Activated T-cell treated with anti-CD3 and anti-CD28 coated beads, Interleukin-2, amount 50 U/mL, for 24 hours (primary cell): Measurements from ENCODE around the gene BBC3.
A peak's percentile ranks its signal among the peaks of the same experiment; 100 is the strongest.

Source experiments
- DNase-seq: peaks from one replicate; pipeline ENCODE4 v3.0.0-alpha.2; 2020
- H3K27ac Mint-ChIP-seq: 2 replicates; pipeline ENCODE4 v1.8.0; 2020; ENCODE audit warnings: mild to moderate bottlenecking, mixed read lengths
- H3K27me3 Mint-ChIP-seq: 2 replicates; pipeline ENCODE4 v1.8.0; 2020; ENCODE audit warnings: mixed read lengths
- H3K36me3 Mint-ChIP-seq: 2 replicates; pipeline ENCODE4 v1.8.0; 2020; ENCODE audit warnings: low read depth, mixed read lengths
- H3K4me1 Mint-ChIP-seq: 2 replicates; pipeline ENCODE4 v1.8.0; 2020; ENCODE audit warnings: low read depth, mixed read lengths
- H3K4me3 Mint-ChIP-seq: 2 replicates; pipeline ENCODE4 v1.8.0; 2020; ENCODE audit warnings: mild to moderate bottlenecking, moderate library complexity, mixed read lengths
- H3K9me3 Mint-ChIP-seq: 2 replicates; pipeline ENCODE4 v1.8.0; 2020; ENCODE audit warnings: mixed read lengths

Gene BBC3

DNA sequence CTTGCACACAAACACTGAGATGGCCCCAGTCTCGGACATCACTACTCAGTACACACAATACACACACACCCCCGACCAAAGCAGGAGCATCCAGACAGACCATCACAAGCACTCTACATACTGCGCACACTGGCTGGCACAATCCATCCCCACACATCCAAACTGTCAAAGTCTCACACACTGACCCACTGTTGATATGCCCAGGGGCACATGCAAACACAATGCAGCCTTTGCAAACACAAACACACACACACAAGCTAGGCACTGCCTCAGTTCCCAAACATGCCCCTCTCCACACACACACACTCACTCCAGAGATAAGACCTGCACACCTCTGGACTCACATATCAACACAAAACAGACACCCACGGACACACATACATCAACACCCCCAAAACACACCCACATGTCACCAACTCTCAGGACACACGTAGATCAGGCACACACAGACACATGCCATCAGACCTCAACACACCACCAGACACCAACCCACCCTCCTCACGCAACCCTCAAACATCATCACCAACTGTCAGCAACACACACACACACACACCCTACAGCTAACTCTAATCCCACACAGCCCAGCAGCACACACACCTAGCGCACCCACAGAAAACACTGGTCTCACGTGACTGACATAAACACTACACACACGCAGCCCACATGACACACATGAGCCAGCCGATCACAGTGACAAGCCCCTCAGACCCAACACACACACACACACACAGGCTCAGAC, 1.9 kb downstream of the BBC3 start:
- H3K9me3 Mint-ChIP-seq, result no peaks in the 10 kb centered on the region
- H3K27me3 Mint-ChIP-seq, result no peaks in the 10 kb centered on the region
- H3K27ac Mint-ChIP-seq, result no peak overlapping the region
- H3K4me1 Mint-ChIP-seq, result peaks cover 35% of the 10 kb centered on the region
- H3K36me3 Mint-ChIP-seq, result peaks cover 5% of the 10 kb centered on the region
- DNase-seq, result no peak
- H3K4me3 Mint-ChIP-seq, result no peak overlapping the region

DNA sequence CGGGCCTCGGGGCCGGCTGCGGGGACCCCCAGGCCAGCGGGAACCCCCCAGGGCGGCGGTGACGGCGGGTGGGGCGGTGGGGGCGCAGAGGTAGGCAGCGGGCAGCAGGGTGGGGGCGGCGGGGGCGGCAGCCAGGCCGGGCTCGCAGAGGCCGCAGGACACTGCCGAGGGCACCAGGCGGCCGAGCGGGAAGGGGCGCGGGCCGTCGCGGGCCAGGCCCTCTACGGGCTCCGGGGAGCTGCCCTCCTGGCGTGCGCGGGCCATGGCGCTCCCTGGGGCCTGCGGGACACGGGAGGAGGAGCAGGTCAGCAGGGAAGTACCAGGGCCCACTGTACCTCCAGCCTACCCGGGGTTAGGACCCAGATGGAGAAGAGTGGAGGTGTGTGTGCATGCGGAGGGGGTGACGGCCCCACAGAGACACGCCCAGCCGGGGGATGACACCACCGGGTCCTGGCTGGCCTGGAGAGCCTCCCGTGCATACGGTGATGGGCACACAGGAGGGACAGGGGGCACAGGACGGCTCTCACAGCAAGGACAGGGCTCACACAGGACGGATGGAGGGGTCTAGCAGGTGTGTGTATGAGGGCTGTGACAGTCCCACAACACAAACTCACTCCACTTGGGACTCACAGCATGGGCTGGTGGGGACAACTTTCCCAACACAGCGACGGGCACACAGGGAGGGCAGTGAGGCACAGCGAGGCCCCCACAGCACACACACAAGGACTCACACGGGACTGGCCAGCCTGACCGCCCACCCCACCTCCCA, 2.6 kb downstream of the BBC3 start:
- Mint-ChIP-seq H3K27me3 (no peaks in the 10 kb centered on the region), H3K9me3 (no peaks in the 10 kb centered on the region), H3K4me1 (peaks cover 35% of the 10 kb centered on the region), H3K27ac (no peak overlapping the region), H3K36me3 (peaks cover 6% of the 10 kb centered on the region), H3K4me3 (no peak overlapping the region)
- peak; percentile 66 for DNase-seq

DNA sequence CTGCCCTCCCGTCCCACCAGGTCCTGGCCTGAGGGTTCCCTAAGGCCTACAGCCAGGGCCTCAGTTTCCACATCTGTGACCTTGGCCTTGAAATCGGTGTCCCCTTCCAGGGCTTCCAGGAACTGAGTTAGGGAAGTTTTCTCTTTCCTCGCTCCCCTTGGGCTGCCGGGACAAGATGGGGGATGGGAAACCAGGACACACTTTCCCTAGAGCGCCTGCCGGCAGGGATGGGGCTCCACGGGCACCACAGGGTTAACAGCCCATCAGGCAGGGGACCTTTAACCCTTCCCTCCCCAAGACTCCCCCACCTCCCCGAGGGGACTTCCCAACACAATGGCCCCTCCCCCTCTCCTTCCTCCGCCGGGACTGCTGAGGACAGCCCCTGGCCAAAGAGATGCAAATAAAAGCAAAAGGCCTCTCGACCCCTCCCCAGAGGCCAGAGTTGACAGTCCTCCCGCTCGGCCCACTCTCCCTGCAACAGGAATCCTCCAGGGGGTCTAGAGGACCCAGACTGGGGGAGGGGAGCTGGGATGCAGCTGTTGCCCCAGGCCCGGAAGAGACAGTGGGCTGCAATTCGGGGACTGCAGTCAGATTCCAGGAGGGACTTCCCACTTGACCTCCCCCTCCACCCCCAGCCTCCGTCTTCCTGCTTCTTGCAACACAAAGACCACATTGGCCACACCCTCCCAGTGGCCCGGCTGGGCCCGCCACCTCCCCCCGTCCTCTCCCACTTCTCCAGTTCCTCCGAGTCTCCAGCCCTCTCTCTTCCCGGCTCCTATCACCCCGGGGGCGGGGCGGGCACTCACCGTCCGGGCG, 3.4 kb downstream of the BBC3 start:
- Mint-ChIP-seq H3K27me3 (no peaks in the 10 kb centered on the region), H3K4me1 (peaks cover 31% of the 10 kb centered on the region)

DNA sequence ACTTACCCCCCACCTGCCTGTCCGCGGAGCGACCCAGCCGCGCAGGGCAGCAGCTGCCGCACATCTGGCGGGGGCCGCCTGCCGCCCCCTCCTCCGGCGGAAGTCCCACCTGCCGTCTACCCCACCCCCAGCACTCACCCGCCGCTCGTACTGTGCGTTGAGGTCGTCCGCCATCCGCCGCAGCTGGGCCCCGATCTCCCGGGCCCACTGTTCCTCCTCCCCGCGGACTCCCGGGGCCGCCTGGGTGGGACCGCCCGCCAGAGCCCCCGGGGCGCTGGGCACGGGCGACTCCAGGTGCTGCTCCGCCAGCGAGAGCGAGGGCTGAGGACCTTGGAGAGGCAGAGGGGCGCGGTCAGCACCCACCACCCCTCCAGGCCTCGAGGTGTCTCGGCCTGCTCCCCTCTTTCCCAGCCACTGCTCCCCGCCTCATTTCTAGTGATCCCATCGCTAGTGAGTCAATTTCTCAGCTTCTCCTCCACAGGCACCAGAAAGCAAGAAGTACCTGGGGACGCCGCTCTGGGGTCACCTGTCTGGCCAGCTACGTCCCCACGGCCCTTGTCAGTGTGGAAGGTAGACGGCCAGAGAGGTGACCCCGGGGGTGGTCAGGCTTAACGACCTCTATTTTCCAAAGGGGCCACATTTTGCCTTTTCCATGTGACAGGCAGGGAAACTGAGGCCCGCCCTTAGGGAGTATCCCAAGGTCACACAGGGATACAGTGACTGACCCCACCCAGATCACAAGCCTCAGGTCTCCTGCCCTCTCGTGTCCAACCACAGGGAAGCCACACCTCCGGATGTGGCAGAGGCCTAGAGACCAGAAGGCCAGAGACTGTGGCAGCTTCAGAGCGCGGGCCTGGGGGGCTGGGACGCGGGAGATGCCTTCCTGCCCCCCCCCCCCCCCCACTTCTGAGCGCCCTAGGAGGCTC, 4.3 kb downstream of the BBC3 start:
- H3K27ac Mint-ChIP-seq, result peak overlapping the region; percentile 92
- H3K36me3 Mint-ChIP-seq, result peaks cover 11% of the 10 kb centered on the region
- H3K27me3 Mint-ChIP-seq, result no peaks in the 10 kb centered on the region
- peaks cover 23% of the 10 kb centered on the region for H3K4me1 Mint-ChIP-seq
- no peak for DNase-seq
- H3K4me3 Mint-ChIP-seq, result peak overlapping the region; percentile 79
- no peaks in the 10 kb centered on the region for H3K9me3 Mint-ChIP-seq

More for the DNA sequence above, 3.4 kb downstream of the BBC3 start:
- peak; percentile 59 for DNase-seq
- peak overlapping the region; percentile 79 for H3K4me3 Mint-ChIP-seq
- peak overlapping the region; percentile 76 for H3K27ac Mint-ChIP-seq
- no peaks in the 10 kb centered on the region for H3K9me3 Mint-ChIP-seq
- H3K36me3 Mint-ChIP-seq, result peaks cover 6% of the 10 kb centered on the region

DNA sequence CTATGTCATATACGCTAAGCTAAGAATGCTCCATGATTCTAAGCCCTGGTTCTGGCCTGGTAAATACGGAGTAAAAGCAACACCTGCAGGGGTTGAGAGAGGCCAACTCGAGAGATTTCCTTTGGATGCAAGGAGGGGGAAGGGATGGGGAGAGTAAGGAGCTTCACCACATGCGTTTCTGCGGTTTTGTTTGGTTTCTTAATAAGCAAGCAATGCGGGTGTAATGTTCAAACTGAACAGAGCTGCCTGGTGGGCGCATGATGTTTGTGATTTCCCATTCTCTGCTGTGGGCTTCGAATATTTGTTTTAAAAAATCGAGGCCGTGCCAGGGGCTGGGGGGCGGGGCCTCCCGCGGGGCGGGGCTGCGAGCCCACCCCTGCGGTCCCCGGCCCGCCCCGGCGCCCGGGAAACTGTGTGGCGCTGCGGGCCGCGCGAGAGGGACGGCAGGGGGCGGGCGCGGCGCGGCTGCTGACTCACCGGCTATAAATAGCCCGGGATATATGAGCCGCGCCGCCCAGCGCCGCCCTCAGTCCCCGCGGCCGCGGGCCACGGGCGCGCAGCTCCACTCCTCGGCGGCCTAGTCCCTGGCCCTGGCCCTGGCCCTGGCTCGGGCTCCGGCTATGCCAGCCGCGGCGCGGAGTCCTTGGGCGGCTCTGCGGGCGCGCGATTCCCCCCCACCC, 5.1 kb downstream of the BBC3 start:
- Mint-ChIP-seq H3K4me3 (peak overlapping the region; percentile 79), H3K4me1 (peaks cover 18% of the 10 kb centered on the region), H3K9me3 (no peaks in the 10 kb centered on the region), H3K27ac (peak overlapping the region; percentile 65), H3K36me3 (peaks cover 12% of the 10 kb centered on the region), H3K27me3 (no peaks in the 10 kb centered on the region)
- DNase-seq, result peak; percentile 89

DNA sequence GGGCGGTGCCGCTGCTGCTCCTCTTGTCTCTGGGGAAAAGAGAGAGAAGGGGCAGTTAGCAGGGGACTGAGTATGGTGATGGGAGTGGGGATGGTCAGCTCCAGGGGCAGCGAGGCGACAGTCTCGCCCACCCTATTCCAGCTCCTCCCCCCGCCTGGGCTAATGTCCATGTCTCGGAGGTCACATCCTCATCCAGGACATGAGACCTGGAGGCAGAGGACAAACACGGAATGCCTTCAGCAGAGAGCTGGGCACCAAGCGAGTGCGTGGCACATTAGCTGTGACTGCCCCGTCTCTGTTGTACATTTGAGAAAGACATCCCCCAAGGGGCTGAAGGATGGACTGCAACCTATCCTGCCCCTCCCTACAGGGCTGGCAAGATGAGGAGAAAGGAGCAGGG, 9.1 kb downstream of the BBC3 start:
- H3K4me3 Mint-ChIP-seq, result no peak overlapping the region
- H3K27me3 Mint-ChIP-seq, result no peaks in the 10 kb centered on the region
- H3K4me1 Mint-ChIP-seq, result peaks cover 10% of the 10 kb centered on the region
- no peak overlapping the region for H3K27ac Mint-ChIP-seq
- H3K9me3 Mint-ChIP-seq, result no peaks in the 10 kb centered on the region
- no peak for DNase-seq
- peaks cover 15% of the 10 kb centered on the region for H3K36me3 Mint-ChIP-seq

DNA sequence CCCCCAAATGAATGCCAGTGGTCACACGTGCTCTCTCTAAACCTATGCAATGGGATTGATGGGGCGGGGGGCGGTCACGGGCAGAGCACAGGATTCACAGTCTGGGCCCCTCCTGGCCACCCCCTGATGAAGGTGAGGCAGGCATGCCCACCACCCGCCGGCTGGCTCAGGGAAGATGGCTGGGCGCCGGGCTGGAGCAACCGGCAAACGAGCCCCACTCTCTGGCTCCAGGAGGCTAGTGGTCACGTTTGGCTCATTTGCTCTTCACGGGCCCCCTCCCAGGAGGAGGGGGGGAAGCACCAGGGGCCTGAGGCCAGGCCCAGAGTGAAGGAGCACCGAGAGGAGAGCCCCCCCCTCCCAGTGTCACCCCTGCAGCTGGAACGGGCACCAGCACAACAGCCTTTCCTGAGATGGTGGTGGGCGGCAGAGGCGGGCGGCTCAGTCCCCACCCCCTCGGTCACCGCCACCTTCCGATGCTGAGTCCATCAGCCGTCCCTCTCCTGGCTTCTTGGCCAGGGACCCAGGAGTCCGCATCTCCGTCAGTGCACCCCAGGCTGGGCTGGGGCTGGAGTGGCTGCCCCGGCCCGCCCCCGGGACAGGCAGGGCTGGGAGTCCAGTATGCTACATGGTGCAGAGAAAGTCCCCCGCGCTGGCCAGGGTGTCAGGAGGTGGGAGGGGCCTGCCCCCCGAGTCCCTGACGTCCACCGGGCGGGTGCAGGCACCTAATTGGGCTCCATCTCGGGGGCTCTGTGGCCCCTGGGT, 9.7 kb downstream of the BBC3 start:
- no peak for DNase-seq
- Mint-ChIP-seq H3K4me3 (no peak overlapping the region), H3K27me3 (no peaks in the 10 kb centered on the region), H3K9me3 (no peaks in the 10 kb centered on the region), H3K36me3 (peaks cover 15% of the 10 kb centered on the region), H3K4me1 (peaks cover 6% of the 10 kb centered on the region), H3K27ac (no peak overlapping the region)

DNA sequence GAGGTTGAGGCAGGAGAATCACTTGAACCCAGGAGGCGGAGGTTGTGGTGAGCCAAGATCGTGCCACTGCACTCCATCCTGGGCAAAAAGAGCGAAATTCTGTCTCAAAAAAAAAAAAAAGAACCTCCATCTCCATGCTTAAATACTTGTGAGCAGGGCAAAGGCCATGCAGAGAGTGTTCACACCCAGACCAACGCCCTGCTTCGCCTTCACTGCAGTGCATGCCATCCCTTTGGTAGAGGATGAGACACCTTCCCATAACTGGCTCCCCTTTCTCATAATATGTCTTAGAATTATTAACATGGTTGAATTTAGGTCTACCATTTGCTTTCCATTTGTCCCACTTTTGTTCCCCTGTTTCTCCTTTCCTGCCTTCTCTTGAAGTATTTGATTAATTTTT, 15.4 kb downstream of the BBC3 start:
- H3K36me3 Mint-ChIP-seq, result peaks cover 21% of the 10 kb centered on the region
- DNase-seq, result no peak
- H3K4me3 Mint-ChIP-seq, result no peak overlapping the region
- H3K4me1 Mint-ChIP-seq, result peaks cover 7% of the 10 kb centered on the region
- H3K9me3 Mint-ChIP-seq, result no peaks in the 10 kb centered on the region
- no peaks in the 10 kb centered on the region for H3K27me3 Mint-ChIP-seq
- H3K27ac Mint-ChIP-seq, result no peak overlapping the region

DNA sequence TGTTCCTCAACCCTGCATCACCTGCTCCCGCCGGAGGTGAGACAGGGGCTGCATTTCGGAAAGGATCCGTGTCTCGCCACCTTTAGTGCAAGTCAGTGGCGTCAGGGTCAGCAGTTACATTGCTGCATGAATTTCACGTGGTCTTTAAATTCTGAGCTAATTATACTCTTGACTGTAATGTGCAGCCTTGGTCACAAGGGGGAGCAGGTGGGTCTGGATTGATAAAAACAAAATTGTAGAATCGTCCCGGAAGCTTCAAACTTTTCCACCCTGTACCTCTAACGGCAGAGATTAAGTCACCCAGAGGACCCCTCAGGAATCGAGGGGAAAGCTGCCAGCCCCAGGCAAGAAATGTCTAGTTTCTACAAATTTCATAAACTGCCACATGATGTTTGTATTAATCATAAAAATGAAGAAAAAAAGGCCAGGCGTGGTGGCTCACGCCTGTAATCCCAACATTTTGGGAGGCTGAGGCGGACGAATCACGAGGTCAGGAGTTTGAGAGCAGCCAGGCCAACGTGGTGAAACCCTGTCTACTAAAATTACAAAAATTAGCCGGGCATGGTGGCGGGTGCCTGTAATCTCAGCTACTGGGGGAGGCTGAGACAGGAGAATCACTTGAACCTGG, 20.2 kb downstream of the BBC3 start:
- peak overlapping the region; percentile 85 for H3K27ac Mint-ChIP-seq
- peaks cover 11% of the 10 kb centered on the region for H3K4me1 Mint-ChIP-seq
- no peak overlapping the region for H3K4me3 Mint-ChIP-seq
- no peaks in the 10 kb centered on the region for H3K27me3 Mint-ChIP-seq
- DNase-seq, result peak; percentile 78
- H3K9me3 Mint-ChIP-seq, result no peaks in the 10 kb centered on the region
- H3K36me3 Mint-ChIP-seq, result peaks cover 69% of the 10 kb centered on the region

DNA sequence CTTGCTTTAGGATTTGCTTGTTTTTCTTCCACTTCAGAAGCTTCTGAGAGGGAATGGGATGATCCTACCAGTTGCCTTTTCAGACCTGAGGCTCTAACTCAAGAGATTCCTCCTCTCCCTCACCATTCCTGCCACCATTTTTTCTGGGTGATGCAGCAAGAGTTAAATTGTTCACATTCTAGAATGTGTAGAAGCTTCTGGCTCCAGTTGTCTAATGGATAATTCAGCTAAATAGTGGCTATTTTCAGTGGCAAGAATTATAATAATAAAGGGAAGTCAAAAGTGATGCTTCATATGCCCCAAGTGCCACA, 20.9 kb downstream of the BBC3 start:
- no peak for DNase-seq
- Mint-ChIP-seq H3K27ac (peak overlapping the region; percentile 85), H3K4me3 (no peak overlapping the region), H3K27me3 (no peaks in the 10 kb centered on the region), H3K4me1 (peaks cover 11% of the 10 kb centered on the region), H3K36me3 (peaks cover 75% of the 10 kb centered on the region), H3K9me3 (no peaks in the 10 kb centered on the region)

DNA sequence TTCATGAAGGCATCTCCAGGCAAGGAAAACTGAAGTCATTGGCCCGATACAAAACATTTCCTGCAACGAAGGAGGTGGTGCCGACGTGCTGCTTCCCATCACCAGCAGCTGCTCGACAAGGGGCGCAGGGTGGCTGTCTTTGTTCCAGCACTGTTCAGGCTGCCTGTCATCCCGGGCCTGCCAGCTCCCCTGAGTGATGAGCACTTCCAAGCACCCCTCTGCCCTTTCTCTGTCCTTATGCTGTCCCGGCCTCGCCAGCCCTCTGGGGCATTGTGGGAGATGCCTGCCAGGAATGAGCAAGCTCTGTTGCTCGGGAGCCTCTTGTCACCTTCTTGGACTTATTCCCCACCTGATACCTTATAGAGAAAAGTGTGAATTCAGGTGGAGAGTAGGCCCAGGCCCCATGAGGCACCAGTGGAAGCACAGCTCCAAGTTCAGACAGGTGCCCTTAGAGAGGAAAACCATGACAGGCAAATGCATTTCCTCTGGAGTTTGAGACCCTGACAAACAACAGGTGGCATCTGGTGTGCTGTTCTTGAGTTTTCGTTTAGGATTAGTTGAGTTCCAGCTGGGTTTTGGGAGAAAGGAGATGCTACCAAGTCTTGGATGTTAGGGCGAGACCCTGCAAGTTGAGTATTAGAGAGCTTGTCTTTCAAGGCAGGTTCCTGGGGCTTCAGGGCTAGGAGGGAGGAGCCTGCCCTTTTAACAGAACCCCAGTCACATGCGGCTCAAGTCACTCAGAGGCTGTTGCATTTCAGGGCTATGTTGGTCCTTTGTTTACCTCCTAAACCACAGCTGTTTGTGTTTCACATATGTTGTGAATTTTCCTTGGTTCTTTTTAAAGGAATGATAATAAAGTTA, 21.4 kb downstream of the BBC3 start:
- Mint-ChIP-seq H3K27ac (peak overlapping the region; percentile 72), H3K27me3 (no peaks in the 10 kb centered on the region), H3K9me3 (no peaks in the 10 kb centered on the region), H3K4me1 (peaks cover 11% of the 10 kb centered on the region), H3K36me3 (peaks cover 81% of the 10 kb centered on the region), H3K4me3 (no peak overlapping the region)
- no peak for DNase-seq

DNA sequence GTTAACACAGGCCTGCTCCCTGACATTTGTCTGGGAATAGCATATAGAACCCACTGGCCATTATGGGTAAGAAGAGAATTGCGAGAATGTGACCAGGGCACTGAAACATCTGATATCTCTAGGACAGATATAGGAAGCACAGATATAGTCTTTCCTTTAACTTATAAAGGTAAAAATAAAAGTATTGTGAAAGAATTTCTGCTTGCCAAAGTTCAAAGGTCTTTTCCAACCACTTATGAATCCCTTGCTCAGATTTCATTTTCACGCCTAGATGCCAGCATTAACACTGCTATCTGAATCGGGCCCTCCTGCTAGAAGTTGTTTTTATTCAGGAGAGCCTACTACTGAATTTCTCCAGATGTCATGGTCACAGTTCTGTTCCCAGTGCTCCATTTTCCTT, 27.7 kb downstream of the BBC3 start:
- H3K4me3 Mint-ChIP-seq, result no peak overlapping the region
- peaks cover 3% of the 10 kb centered on the region for H3K4me1 Mint-ChIP-seq
- H3K36me3 Mint-ChIP-seq, result peaks cover 89% of the 10 kb centered on the region
- H3K9me3 Mint-ChIP-seq, result no peaks in the 10 kb centered on the region
- DNase-seq, result no peak
- H3K27ac Mint-ChIP-seq, result peak overlapping the region; percentile 80
- no peaks in the 10 kb centered on the region for H3K27me3 Mint-ChIP-seq
